Liver (tissue), 9 donors: ENCODE data around the gene ZNF292. TPM values are rescaled to one million over a fixed set of nuclear protein-coding genes. Genes with fewer than 3 reads are reported as not detected.

Source experiments
- DNase-seq: peaks from one replicate; pipeline ENCODE4 v3.0.0-alpha.2; 2017; ENCODE audit warnings: low spot score
- H3K27ac ChIP-seq, 2 donors: one replicate each; pipeline ENCODE4 v1.7.0; 2013; ENCODE audit warnings: inconsistent platforms in 2 of 2, low read length in 2 of 2, control low read depth in 1 of 2, low read depth in 1 of 2, mild to moderate bottlenecking in 1 of 2
- H3K27me3 ChIP-seq, 4 donors: one replicate each; pipeline versions ENCODE4 v1.6.1 to v1.7.0; 2013; ENCODE audit warnings: low read length in 3 of 4, inconsistent platforms in 1 of 4, mild to moderate bottlenecking in 1 of 4, moderate library complexity in 1 of 4; ENCODE audit not compliant: control insufficient read depth in 4 of 4, insufficient read depth in 4 of 4
- H3K36me3 ChIP-seq, 4 donors: one replicate each; pipeline versions ENCODE4 v1.6.1 to v1.7.0; 2013; ENCODE audit warnings: low read length in 3 of 4, mild to moderate bottlenecking in 3 of 4, low read depth in 1 of 4, moderate library complexity in 1 of 4; ENCODE audit not compliant: control insufficient read depth in 4 of 4, insufficient read depth in 3 of 4
- H3K4me1 ChIP-seq, 4 donors: one replicate each; pipeline versions ENCODE4 v1.6.1 to v1.7.0; 2013; ENCODE audit warnings: low read length in 3 of 4, mild to moderate bottlenecking in 3 of 4, moderate library complexity in 1 of 4; ENCODE audit not compliant: control insufficient read depth in 4 of 4, insufficient read depth in 4 of 4
- H3K4me3 ChIP-seq, 3 donors: one replicate each; pipeline versions ENCODE4 v1.6.1 to v1.7.0; 2013; ENCODE audit warnings: low read length in 3 of 3, control low read depth in 1 of 3, low read depth in 1 of 3, mild to moderate bottlenecking in 1 of 3
- H3K9ac ChIP-seq, 2 donors: one replicate each; pipeline ENCODE4 v1.7.0; 2013; ENCODE audit warnings: low read length in 2 of 2, mild to moderate bottlenecking in 2 of 2, moderate library complexity in 2 of 2, control low read depth in 1 of 2, low read depth in 1 of 2
- H3K9me3 ChIP-seq, 4 donors: one replicate each; pipeline versions ENCODE4 v1.6.1 to v1.7.0; 2013; ENCODE audit warnings: low read length in 3 of 4; ENCODE audit not compliant: control insufficient read depth in 4 of 4
- EGR1 ChIP-seq, 2 donors: IDR thresholded peaks; 2 replicates each; pipeline ENCODE4 v1.6.1; 2016 to 2018; ENCODE audit warnings: antibody characterized with exemption in 2 of 2, low read depth in 2 of 2
- FOXA1 ChIP-seq: IDR thresholded peaks from 2 replicates; pipeline ENCODE4 v1.6.1; 2016; ENCODE audit warnings: antibody characterized with exemption
- FOXA2 ChIP-seq: IDR thresholded peaks from 2 replicates; pipeline ENCODE4 v1.6.1; 2016; ENCODE audit warnings: antibody characterized with exemption
- GABPA ChIP-seq, 2 donors: IDR thresholded peaks in 1 of 2; conservative IDR thresholded peaks in 1 of 2; 2 replicates each; pipeline ENCODE4 v1.6.1; 2016; ENCODE audit warnings: antibody characterized with exemption in 2 of 2, mild to moderate bottlenecking in 1 of 2, moderate library complexity in 1 of 2
- HNF4A ChIP-seq, 2 donors: conservative IDR thresholded peaks; 2 replicates each; pipeline ENCODE4 v1.6.1; 2016; ENCODE audit warnings: antibody characterized with exemption in 2 of 2, mild to moderate bottlenecking in 2 of 2
- HNF4G ChIP-seq: IDR thresholded peaks from 2 replicates; pipeline ENCODE4 v1.6.1; 2016; ENCODE audit warnings: antibody characterized with exemption
- JUND ChIP-seq, 2 donors: IDR thresholded peaks; 2 replicates each; pipeline ENCODE4 v1.6.1; 2016; ENCODE audit warnings: antibody characterized with exemption in 2 of 2
- NR2F2 ChIP-seq: IDR thresholded peaks from 2 replicates; pipeline ENCODE4 v1.6.1; 2016; ENCODE audit warnings: antibody characterized with exemption
- RAD21 ChIP-seq, 2 donors: IDR thresholded peaks; 2 replicates each; pipeline ENCODE4 v1.6.1; 2016; ENCODE audit warnings: antibody characterized with exemption in 2 of 2, mild to moderate bottlenecking in 2 of 2
- SP1 ChIP-seq: IDR thresholded peaks from 2 replicates; pipeline ENCODE4 v1.6.1; 2018; ENCODE audit warnings: antibody characterized with exemption, mild to moderate bottlenecking
- TAF1 ChIP-seq: conservative IDR thresholded peaks from 2 replicates; pipeline ENCODE4 v1.6.1; 2016; ENCODE audit warnings: antibody characterized with exemption, mild to moderate bottlenecking
- YY1 ChIP-seq: IDR thresholded peaks from 2 replicates; pipeline ENCODE4 v1.6.1; 2016; ENCODE audit warnings: antibody characterized with exemption, mild to moderate bottlenecking
- WGBS: extraction: QIAGEN DNeasy Blood & Tissue Kit; methylation state at CpG from one replicate; pipeline ENCODE4 v1.1.7; 2013; 5-methylcytosine and 5-hydroxymethylcytosine counted together
- polyA plus RNA-seq, 2 donors: library from polyadenylated mRNA; stranded (reverse) in 1 of 2; unstranded in 1 of 2; fragments of 200-250 nt in 1 of 2; fragments of >200 nt in 1 of 2; fragmentation: Nextera tagmentation in 1 of 2; extraction: Ambion mirVana in 1 of 2; gene quantifications; one replicate each; pipeline versions ENCODE4 v1.2.1 to v1.2.3, GENCODE V29; 2013 to 2015
- total RNA-seq, 2 donors: library from RNA; depleted of rRNA; stranded (reverse); fragments of >200 nt; gene quantifications; one replicate each; pipeline ENCODE4 v1.2.3, GENCODE V29; 2014
- TF ChIP-seq, protein P1 (sequence below): IDR thresholded peaks from 2 replicates; pipeline ENCODE4 v1.6.1; 2016; ENCODE audit warnings: antibody characterized with exemption
- TF ChIP-seq, protein P2 (sequence below): IDR thresholded peaks from 2 replicates; pipeline ENCODE4 v1.6.1; 2016; ENCODE audit warnings: antibody characterized with exemption
- TF ChIP-seq, protein P3 (sequence below): fragments of 150-350 bp; IDR thresholded peaks from 2 replicates; pipeline ENCODE4 v1.5.1; 2017; ENCODE audit warnings: improper control_type of control experiment, low read depth, low read length; ENCODE audit not compliant: missing input control
- TF ChIP-seq, protein P4 (sequence below): IDR thresholded peaks from 2 replicates; pipeline ENCODE4 v1.6.1; 2016; ENCODE audit warnings: antibody characterized with exemption, mild to moderate bottlenecking
- TF ChIP-seq, protein P5 (sequence below): IDR thresholded peaks from 2 replicates; pipeline ENCODE4 v1.6.1; 2016; ENCODE audit warnings: antibody characterized with exemption
- donor health status: healthy.
- donor health status: healthy.
- donor health status: healthy.
- donor health status: healthy.
- donor health status: healthy.

ZNF292 gene
- total and polyA plus RNA-seq, 4 donors = 2.7 to 16.4 (median 12.5) TPM

DNA sequence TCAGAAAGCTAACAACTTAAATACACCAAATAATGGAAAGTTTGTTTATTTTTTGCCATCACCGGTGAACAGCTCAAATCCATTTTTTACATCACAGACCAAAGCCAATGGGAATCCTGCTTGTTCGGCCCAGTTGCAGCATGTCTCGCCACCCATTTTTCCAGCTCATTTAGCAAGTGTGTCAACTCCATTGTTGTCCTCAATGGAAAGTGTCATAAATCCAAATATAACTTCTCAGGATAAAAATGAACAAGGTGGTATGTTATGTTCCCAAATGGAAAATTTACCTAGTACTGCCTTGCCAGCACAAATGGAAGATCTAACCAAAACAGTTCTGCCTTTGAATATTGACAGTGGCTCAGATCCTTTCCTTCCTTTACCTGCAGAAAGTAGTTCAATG is 101.7 kb downstream of the ZNF292 start:
- 98% methylated on average over 3 of the region's 3 CpGs for WGBS
- Histone ChIP-seq H3K27me3 (no peaks in the 10 kb centered on the region), H3K9me3 (no peaks in the 10 kb centered on the region), H3K36me3 (peaks cover 5 to 28% (median 19%) of the 10 kb centered on the region in 4 donors), H3K9ac (no peak overlapping the region), H3K27ac (no peak overlapping the region), H3K4me3 (no peak overlapping the region), H3K4me1 (no peaks in the 10 kb centered on the region)
- no peak for DNase-seq
- TF ChIP-seq FOXA2 (no peak), HNF4A (conservative IDR thresholded peaks at IDR 0.05) (no peak), EGR1 (IDR thresholded peaks at IDR 0.05; ENCODE audit: low read depth in 2 of 2) (no peak), SP1 (no peak), RAD21 (IDR thresholded peaks at IDR 0.05) (no peak), FOXA1 (no peak), YY1 (no peak), JUND (IDR thresholded peaks at IDR 0.05) (no peak), HNF4G (no peak), GABPA (IDR thresholded peaks at IDR 0.05 in 1 of 2, conservative IDR thresholded peaks at IDR 0.05 in 1 of 2) (no peak), TAF1 (no peak), NR2F2 (no peak)
- TF ChIP-seq, protein P1, sequence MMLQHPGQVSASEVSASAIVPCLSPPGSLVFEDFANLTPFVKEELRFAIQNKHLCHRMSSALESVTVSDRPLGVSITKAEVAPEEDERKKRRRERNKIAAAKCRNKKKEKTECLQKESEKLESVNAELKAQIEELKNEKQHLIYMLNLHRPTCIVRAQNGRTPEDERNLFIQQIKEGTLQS = no peak
- TF ChIP-seq, protein P2, sequence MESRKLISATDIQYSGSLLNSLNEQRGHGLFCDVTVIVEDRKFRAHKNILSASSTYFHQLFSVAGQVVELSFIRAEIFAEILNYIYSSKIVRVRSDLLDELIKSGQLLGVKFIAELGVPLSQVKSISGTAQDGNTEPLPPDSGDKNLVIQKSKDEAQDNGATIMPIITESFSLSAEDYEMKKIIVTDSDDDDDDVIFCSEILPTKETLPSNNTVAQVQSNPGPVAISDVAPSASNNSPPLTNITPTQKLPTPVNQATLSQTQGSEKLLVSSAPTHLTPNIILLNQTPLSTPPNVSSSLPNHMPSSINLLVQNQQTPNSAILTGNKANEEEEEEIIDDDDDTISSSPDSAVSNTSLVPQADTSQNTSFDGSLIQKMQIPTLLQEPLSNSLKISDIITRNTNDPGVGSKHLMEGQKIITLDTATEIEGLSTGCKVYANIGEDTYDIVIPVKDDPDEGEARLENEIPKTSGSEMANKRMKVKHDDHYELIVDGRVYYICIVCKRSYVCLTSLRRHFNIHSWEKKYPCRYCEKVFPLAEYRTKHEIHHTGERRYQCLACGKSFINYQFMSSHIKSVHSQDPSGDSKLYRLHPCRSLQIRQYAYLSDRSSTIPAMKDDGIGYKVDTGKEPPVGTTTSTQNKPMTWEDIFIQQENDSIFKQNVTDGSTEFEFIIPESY = no peak
- TF ChIP-seq, protein P3, sequence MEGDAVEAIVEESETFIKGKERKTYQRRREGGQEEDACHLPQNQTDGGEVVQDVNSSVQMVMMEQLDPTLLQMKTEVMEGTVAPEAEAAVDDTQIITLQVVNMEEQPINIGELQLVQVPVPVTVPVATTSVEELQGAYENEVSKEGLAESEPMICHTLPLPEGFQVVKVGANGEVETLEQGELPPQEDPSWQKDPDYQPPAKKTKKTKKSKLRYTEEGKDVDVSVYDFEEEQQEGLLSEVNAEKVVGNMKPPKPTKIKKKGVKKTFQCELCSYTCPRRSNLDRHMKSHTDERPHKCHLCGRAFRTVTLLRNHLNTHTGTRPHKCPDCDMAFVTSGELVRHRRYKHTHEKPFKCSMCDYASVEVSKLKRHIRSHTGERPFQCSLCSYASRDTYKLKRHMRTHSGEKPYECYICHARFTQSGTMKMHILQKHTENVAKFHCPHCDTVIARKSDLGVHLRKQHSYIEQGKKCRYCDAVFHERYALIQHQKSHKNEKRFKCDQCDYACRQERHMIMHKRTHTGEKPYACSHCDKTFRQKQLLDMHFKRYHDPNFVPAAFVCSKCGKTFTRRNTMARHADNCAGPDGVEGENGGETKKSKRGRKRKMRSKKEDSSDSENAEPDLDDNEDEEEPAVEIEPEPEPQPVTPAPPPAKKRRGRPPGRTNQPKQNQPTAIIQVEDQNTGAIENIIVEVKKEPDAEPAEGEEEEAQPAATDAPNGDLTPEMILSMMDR = no peak
- TF ChIP-seq, protein P4, sequence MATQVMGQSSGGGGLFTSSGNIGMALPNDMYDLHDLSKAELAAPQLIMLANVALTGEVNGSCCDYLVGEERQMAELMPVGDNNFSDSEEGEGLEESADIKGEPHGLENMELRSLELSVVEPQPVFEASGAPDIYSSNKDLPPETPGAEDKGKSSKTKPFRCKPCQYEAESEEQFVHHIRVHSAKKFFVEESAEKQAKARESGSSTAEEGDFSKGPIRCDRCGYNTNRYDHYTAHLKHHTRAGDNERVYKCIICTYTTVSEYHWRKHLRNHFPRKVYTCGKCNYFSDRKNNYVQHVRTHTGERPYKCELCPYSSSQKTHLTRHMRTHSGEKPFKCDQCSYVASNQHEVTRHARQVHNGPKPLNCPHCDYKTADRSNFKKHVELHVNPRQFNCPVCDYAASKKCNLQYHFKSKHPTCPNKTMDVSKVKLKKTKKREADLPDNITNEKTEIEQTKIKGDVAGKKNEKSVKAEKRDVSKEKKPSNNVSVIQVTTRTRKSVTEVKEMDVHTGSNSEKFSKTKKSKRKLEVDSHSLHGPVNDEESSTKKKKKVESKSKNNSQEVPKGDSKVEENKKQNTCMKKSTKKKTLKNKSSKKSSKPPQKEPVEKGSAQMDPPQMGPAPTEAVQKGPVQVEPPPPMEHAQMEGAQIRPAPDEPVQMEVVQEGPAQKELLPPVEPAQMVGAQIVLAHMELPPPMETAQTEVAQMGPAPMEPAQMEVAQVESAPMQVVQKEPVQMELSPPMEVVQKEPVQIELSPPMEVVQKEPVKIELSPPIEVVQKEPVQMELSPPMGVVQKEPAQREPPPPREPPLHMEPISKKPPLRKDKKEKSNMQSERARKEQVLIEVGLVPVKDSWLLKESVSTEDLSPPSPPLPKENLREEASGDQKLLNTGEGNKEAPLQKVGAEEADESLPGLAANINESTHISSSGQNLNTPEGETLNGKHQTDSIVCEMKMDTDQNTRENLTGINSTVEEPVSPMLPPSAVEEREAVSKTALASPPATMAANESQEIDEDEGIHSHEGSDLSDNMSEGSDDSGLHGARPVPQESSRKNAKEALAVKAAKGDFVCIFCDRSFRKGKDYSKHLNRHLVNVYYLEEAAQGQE = no peak
- TF ChIP-seq, protein P5, sequence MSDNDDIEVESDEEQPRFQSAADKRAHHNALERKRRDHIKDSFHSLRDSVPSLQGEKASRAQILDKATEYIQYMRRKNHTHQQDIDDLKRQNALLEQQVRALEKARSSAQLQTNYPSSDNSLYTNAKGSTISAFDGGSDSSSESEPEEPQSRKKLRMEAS = no peak

DNA sequence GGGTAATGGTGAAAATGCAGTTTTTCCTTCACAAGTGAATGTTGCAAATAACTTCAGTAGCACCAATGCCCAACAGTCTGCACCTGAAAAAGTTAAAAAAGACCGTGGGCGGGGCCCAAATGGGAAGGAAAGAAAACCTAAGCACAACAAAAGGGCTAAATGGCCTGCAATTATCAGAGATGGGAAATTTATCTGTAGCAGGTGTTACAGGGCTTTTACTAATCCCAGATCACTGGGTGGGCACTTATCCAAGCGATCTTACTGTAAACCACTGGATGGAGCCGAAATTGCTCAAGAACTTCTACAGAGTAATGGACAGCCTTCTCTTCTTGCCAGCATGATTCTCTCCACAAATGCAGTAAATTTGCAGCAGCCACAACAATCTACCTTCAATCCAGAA is 102.2 kb downstream of the ZNF292 start:
- WGBS = over 99% methylated on average over 4 of the region's 4 CpGs
- TF ChIP-seq HNF4G = no peak
- Histone ChIP-seq H3K36me3 (peaks cover 5 to 28% (median 19%) of the 10 kb centered on the region in 4 donors), H3K4me1 (no peaks in the 10 kb centered on the region), H3K9me3 (no peaks in the 10 kb centered on the region), H3K4me3 (no peak overlapping the region), H3K9ac (no peak overlapping the region), H3K27ac (no peak overlapping the region), H3K27me3 (no peaks in the 10 kb centered on the region)
- no peak for DNase-seq
